Peyer's patch (tissue), 4 donors: Measurements from ENCODE around the gene LSMEM2.

ENCODE experiments used
- POLR2A ChIP-seq, 2 donors: fragments of 450-650 bp; IDR thresholded peaks; one replicate each; pipeline ENCODE4 v1.5.1; 2017; ENCODE audit warnings: antibody characterized with exemption in 2 of 2, mild to moderate bottlenecking in 2 of 2, moderate library complexity in 2 of 2
- TF ChIP-seq, protein P1 (sequence below), 6 experiments: fragments of 450-650 bp in 4 of 6; fragments of 200-600 bp in 2 of 6; sonication (generic) in 1 of 6; IDR thresholded peaks; one replicate each; pipeline ENCODE4 v1.5.1; 2017 to 2019; ENCODE audit warnings: antibody characterized with exemption in 6 of 6, mild to moderate bottlenecking in 3 of 6, moderate library complexity in 1 of 6

DNA sequence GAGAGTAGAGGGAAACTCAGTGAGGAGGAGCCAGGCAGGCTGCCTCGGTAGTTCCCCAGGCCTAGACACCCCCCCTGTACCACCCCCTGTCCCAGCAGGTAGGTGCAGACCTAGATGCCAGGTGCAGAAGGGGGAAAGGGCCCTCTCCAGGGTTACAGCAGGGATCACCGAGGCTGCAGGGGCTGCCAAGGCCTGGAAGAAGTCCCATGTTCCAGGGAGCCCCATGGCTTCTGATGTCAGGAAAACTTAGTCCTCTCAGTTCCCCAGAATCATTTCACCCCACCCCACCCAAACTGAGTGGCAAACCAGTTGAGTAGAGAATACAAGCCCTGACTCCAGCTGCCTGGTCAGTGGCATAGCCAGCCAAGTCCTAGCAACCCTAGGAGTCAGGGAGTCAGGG is 17.4 kb upstream of the LSMEM2 start:
- TF ChIP-seq, protein P1, sequence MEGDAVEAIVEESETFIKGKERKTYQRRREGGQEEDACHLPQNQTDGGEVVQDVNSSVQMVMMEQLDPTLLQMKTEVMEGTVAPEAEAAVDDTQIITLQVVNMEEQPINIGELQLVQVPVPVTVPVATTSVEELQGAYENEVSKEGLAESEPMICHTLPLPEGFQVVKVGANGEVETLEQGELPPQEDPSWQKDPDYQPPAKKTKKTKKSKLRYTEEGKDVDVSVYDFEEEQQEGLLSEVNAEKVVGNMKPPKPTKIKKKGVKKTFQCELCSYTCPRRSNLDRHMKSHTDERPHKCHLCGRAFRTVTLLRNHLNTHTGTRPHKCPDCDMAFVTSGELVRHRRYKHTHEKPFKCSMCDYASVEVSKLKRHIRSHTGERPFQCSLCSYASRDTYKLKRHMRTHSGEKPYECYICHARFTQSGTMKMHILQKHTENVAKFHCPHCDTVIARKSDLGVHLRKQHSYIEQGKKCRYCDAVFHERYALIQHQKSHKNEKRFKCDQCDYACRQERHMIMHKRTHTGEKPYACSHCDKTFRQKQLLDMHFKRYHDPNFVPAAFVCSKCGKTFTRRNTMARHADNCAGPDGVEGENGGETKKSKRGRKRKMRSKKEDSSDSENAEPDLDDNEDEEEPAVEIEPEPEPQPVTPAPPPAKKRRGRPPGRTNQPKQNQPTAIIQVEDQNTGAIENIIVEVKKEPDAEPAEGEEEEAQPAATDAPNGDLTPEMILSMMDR (IDR thresholded peaks at IDR 0.05) = no peak
- no peak for TF ChIP-seq POLR2A (IDR thresholded peaks at IDR 0.05)
